ENCODE results near the gene ABCC11. TPM values are rescaled to one million over a fixed set of nuclear protein-coding genes. Genes with fewer than 3 reads are reported as not detected.

ABCC11 gene
- total RNA-seq, 6 experiments from 2014 or later: 2.1 to 7.6 (median 3.3) TPM

GRCh38 chr16:48276102-48276501, 28.8 kb upstream of the ABCC11 start:
- Histone ChIP-seq H3K9me3 (no peaks in the 10 kb centered on the region), H3K36me3 (peaks cover 0 to 34% (median 13%) of the 10 kb centered on the region in 4 donors), H3K4me3 (no peak overlapping the region), H3K27me3 (no peaks in the 10 kb centered on the region), H3K27ac (peak overlapping the region; percentile 13 to 37 (median 34)), H3K4me1 (peaks cover 0 to 7% (median 2%) of the 10 kb centered on the region in 4 donors)
- DNase-seq: no peak
- WGBS (ENCODE audit: insufficient coverage, low coverage, low lambda C conversion rate, missing lambda C conversion rate): 19% methylated on average over 4 of the region's 4 CpGs
- intact Hi-C loops (cut with DNase I): no loop called here
- TF ChIP-seq CTCF (IDR thresholded peaks at IDR 0.05) (no peak), POLR2A (IDR thresholded peaks at IDR 0.05) (no peak)
- ATAC-seq: peak; percentile 64 to 90 (median 80)

- Histone ChIP-seq H3K27ac (no peak overlapping the region), H3K4me1 (peaks cover 0 to 7% (median 2%) of the 10 kb centered on the region in 4 donors), H3K36me3 (peaks cover 0 to 50% (median 18%) of the 10 kb centered on the region in 4 donors), H3K4me3 (no peak overlapping the region), H3K9me3 (no peaks in the 10 kb centered on the region), H3K27me3 (no peaks in the 10 kb centered on the region)
- intact Hi-C loops (cut with DNase I): no loop called here
- ATAC-seq: no peak
- no peak for TF ChIP-seq POLR2A (IDR thresholded peaks at IDR 0.05)
- no peak for TF ChIP-seq CTCF (IDR thresholded peaks at IDR 0.05)
- WGBS (ENCODE audit: insufficient coverage, low coverage, low lambda C conversion rate, missing lambda C conversion rate): 100% methylated on average over 1 of the region's 1 CpG
- no peak for DNase-seq
Measured at GRCh38 chr16:48274476-48274875, 27.1 kb upstream of the ABCC11 start.

GRCh38 chr16:48272837-48273421, 25.6 kb upstream of the ABCC11 start:
- WGBS (ENCODE audit: insufficient coverage, low coverage, low lambda C conversion rate, missing lambda C conversion rate): 69% methylated on average over 6 of the region's 8 CpGs
- TF ChIP-seq CTCF (IDR thresholded peaks at IDR 0.05) (no peak), POLR2A (IDR thresholded peaks at IDR 0.05) (no peak)
- Histone ChIP-seq H3K27me3 (no peaks in the 10 kb centered on the region), H3K9me3 (no peaks in the 10 kb centered on the region), H3K36me3 (peaks cover 0 to 46% (median 17%) of the 10 kb centered on the region in 4 donors), H3K4me1 (peaks cover 0 to 9% (median 2%) of the 10 kb centered on the region in 4 donors), H3K27ac (no peak overlapping the region), H3K4me3 (no peak overlapping the region)
- intact Hi-C loops (cut with DNase I): no loop called here
- no peak for DNase-seq
- ATAC-seq: peak in 3 of 4 donors; percentile 25 to 48 (median 35)

GRCh38 chr16:48271728-48272127, 24.4 kb upstream of the ABCC11 start:
- Histone ChIP-seq H3K27me3 (no peaks in the 10 kb centered on the region), H3K9me3 (no peaks in the 10 kb centered on the region), H3K36me3 (peaks cover 0 to 43% (median 13%) of the 10 kb centered on the region in 4 donors), H3K4me1 (peaks cover 0 to 9% (median 2%) of the 10 kb centered on the region in 4 donors), H3K4me3 (no peak overlapping the region), H3K27ac (no peak overlapping the region)
- DNase-seq: no peak
- TF ChIP-seq POLR2A (IDR thresholded peaks at IDR 0.05) (no peak), CTCF (IDR thresholded peaks at IDR 0.05) (no peak)
- ATAC-seq: no peak
- intact Hi-C loops (cut with DNase I): no loop called here
- WGBS (ENCODE audit: insufficient coverage, low coverage, low lambda C conversion rate, missing lambda C conversion rate): 71% methylated on average over 5 of the region's 5 CpGs

All from right lobe of liver (tissue), 6 donors.